GM21619 (cell line): ENCODE measurements around the gene ACKR1.

ENCODE experiments used
- ATAC-seq: cut with Tn5 transposase; IDR thresholded peaks from one replicate; pipeline ENCODE4 v1.9.1; 2021; ENCODE audit not compliant: unreplicated experiment

The ACKR1 gene

DNA sequence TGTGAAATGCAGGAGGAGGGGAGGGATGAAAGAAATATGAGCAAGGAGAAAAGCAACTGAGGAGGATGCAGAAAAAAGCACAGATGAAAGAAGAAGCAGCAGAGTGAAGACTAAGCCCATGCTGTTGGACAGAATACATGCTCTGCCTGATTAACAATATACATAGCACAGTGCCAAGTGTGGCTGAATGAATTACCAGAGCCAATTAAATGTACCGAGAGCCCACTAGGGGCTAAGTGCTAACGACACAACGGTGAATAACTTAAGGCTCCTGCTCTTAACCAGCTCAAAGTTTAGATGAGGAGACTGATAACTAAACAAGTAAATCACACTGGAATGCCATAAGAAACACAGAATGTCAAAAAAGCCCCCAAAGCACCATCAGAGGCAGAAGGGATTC is 17.6 kb upstream of the ACKR1 start:
- ATAC-seq = no peak

DNA sequence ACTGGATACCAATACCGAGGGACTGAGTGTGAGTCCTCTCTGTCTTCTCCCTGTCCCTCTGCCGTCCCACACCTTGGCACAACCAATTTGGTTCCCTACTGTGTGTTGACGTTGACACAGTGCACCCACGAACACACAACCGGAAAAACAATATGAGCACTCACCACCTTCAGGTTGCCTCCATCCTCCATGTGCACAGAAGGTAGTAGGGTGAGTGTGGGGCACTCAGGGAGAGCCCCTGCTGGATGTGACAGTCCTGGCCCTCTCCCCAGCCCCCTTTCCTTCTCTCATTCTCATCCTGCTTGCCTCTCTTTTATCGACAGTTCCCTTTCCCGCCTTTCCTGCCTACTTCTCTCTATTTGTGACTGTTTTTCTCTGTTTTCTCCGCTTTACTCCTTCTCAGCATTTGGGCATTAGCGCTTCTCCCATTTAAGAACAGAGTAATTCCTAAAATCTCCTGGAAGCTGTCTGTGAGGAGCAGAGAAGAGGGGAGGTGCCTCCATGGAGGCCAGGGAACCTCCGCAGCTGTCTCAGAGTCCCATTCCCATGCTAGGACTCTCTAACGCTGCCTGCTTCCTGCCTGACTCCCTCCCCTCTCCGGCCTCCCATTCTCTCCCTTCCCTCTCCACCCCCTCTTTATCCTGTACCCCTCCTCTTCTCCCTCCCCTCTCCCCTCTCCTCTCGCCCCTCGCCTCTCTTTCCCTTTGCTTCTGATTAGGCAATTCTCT is 16.9 kb upstream of the ACKR1 start:
- ATAC-seq = no peak

- peak; percentile 76 for ATAC-seq
These were observed 16.3 kb upstream of the ACKR1 start for GRCh38 chr1:159188375-159188788.

DNA sequence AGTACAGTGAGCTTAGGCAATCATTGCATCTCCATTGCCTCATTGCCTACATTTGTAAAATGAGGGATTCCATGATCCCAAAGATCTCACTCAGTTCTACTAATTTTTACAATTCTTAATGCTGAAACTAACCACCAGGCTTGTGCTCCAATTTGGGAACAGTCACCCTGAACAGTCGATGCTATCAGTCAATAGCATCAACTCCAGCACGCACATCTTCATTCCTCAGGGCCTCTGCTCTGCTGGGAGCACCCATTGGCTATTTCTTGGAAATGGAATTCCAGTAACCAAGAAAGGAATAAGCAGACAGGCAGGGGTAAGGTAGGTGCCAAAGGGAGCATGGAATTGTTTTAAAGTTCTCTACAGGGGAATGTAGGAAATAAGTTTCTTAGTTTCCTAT is 14.2 kb upstream of the ACKR1 start:
- ATAC-seq = no peak

- ATAC-seq = no peak
These were observed 8.1 kb upstream of the ACKR1 start for GRCh38 chr1:159196543-159196942.

- peak; percentile 79 for ATAC-seq
These were observed 6.8 kb upstream of the ACKR1 start for GRCh38 chr1:159197561-159198557.

DNA sequence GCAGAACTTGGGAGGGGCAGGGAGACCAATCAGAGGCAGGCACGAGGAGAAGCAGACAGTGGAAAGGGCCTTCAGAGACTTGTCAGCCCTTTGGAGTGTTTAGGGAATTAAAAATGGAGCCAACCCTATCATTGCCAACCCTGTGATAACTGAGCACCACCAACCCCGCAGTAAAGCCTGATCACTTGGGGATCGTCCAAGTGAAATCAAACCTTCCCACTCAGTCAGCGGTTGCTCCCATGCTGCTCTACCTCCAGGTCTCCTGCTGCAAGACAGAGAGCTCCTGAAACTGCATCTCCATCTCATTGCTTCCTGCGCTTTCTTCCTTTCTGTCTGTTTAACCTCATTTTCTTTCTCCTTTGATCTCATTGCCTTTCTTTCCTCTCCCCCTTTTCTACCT is 4.8 kb upstream of the ACKR1 start:
- no peak for ATAC-seq

GRCh38 chr1:159200769-159201168 is 3.9 kb upstream of the ACKR1 start:
- no peak for ATAC-seq

DNA sequence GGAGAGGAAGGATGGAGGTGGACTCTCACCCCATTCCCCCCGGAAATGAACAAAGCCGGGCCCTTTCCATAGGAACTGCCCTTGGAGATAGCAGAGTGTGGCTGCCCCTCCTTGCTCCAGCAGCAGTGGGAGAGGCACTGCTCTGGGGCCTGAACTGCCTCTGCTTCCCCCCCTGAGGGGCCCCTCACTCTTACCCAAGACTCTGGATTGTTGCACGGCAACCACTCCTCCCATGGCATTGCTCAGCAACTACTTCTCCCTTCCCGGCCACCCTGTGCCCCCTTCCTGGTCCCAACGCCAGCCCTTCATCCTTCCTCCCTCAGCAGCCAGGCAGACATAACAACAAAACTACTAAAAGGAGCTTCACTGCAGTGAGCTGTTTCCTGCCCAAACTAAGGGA is 3.0 kb upstream of the ACKR1 start:
- no peak for ATAC-seq

- ATAC-seq = no peak
These were observed 1.1 kb upstream of the ACKR1 start for GRCh38 chr1:159203610-159204009.

GRCh38 chr1:159205225-159205624 is 550 bp downstream of the ACKR1 start:
- ATAC-seq = no peak

GRCh38 chr1:159206110-159206509 is 1.4 kb downstream of the ACKR1 start:
- no peak for ATAC-seq

- ATAC-seq = no peak
These were observed 2.4 kb downstream of the ACKR1 start for GRCh38 chr1:159207080-159207479.

- ATAC-seq = no peak
These were observed 3.1 kb downstream of the ACKR1 start for GRCh38 chr1:159207774-159208173.

DNA sequence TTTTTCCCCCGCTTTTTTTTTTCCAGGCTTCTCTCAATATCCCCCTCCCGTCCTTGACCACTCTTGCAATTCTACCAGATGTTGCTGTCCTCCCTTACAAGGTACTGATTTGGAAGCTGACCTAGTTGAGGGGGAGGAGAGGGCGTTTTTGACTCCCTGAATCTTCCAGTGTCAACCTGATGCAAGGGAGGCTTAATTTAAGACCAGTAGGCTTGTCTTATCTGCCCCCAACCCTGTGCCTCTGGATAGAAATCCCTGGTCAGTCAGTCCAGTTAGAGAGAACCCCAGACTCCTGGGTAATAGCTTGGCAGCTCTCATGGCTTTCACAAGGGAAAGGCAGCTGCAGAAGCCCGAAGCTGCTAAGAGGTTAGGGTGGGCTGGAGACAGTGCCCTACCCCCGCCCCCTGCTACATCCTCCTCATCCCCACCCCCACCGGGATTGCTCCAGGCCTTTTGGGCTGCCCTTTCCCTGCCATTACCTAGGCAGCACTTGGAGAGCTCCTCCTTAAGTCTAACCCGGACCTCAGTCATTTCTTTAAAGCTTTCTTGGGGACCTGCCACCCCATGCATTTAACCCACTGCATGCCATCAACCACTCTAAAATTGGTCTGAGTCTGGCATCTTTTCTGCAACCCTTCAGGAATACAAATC is 3.6 kb downstream of the ACKR1 start:
- no peak for ATAC-seq

- no peak for ATAC-seq
These were observed 4.4 kb downstream of the ACKR1 start for GRCh38 chr1:159209061-159209460.

GRCh38 chr1:159211331-159212136 is 6.9 kb downstream of the ACKR1 start:
- ATAC-seq = no peak

DNA sequence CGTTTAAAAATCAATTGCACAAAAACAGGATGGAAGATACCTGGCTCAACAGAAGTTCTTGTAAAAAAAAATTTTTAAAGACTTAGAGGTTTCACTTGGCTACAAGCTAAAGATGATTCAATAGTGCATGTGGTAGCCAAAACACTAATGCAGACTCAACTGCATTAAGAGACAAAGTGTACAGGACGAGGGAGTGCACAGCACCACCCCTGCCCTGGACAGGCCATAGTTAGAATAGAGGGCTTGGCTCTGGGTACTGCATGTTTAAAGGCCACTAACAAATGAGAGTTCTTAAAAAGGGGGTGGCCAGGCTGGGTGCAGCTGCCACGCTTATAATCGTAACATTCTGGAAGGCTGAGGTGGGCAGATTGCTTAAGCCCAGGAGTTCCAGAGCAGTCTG is 7.9 kb downstream of the ACKR1 start:
- no peak for ATAC-seq

GRCh38 chr1:159214149-159214760 is 9.6 kb downstream of the ACKR1 start:
- peak; percentile 67 for ATAC-seq
